GM20000 (cell line): ENCODE data around the gene DRD4.
"Not testable (repeated sequence)": the region's sequence is repeated elsewhere in the genome, so short reads cannot be mapped to it uniquely, and the experiment has no call there.

Source experiments
- DNase-seq: peaks from one replicate; pipeline ENCODE4 v3.0.0; 2012; ENCODE audit warnings: low spot score
- TF ChIP-seq, protein P1 (sequence below): IDR thresholded peaks from 2 replicates; pipeline ENCODE4 v1.5.1; 2012; ENCODE audit warnings: mild to moderate bottlenecking, control low read depth; ENCODE audit errors: extremely low read depth, missing control alignments

The DRD4 gene

GRCh38 chr11:640021-640706 is 3.1 kb downstream of the DRD4 start:
- DNase-seq = no peak
- TF ChIP-seq, protein P1, sequence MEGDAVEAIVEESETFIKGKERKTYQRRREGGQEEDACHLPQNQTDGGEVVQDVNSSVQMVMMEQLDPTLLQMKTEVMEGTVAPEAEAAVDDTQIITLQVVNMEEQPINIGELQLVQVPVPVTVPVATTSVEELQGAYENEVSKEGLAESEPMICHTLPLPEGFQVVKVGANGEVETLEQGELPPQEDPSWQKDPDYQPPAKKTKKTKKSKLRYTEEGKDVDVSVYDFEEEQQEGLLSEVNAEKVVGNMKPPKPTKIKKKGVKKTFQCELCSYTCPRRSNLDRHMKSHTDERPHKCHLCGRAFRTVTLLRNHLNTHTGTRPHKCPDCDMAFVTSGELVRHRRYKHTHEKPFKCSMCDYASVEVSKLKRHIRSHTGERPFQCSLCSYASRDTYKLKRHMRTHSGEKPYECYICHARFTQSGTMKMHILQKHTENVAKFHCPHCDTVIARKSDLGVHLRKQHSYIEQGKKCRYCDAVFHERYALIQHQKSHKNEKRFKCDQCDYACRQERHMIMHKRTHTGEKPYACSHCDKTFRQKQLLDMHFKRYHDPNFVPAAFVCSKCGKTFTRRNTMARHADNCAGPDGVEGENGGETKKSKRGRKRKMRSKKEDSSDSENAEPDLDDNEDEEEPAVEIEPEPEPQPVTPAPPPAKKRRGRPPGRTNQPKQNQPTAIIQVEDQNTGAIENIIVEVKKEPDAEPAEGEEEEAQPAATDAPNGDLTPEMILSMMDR = no peak

DNA sequence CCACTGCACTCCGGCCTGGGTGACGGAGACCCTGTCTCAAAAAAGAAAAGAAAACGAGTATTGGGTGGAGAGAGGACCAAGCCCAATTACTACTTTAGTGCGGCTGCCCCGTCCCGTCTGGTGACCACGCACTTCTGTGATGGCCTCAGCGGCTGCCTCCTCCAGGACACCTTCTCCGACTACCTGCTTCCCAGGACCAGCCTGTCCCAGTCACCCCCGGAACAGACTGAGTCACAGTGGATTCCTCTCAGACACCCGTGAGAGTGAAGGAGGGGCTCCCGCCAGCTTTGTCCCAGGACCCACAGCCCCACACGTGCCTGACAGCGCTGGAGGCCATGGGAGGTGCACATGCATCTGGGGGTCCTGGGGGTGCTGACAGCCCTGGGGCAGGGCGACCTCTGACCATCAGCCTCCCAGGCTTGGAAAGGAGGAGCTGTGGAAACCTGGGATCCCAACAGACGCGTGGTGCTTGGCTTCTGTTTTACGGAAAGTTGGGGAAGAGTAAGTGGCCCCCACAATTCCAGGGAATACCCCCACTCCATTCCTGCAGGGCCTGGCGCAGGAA is 4.8 kb downstream of the DRD4 start:
- TF ChIP-seq, protein P1 = no peak
- no peak for DNase-seq

DNA sequence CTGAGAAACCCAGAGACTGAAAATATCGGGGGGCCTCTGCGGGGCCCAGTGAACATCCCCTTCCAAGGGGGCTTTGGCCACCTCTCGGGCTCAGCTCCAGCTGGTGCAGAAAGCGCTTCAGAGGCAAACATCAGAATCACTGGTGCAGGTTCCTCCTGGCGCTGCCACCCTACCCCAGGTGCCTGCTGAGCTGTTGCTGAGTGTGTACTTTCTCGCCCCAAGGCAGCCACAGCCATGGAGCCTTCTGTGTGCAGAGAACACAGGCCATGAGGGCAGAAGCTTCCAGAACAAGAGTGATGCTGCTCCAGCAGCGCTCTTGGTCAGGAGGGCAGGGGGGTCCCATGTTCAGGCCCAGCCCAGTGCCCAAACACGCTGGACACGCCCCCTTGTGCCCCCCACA is 6.3 kb downstream of the DRD4 start:
- DNase-seq = no peak
- TF ChIP-seq, protein P1 = no peak

DNA sequence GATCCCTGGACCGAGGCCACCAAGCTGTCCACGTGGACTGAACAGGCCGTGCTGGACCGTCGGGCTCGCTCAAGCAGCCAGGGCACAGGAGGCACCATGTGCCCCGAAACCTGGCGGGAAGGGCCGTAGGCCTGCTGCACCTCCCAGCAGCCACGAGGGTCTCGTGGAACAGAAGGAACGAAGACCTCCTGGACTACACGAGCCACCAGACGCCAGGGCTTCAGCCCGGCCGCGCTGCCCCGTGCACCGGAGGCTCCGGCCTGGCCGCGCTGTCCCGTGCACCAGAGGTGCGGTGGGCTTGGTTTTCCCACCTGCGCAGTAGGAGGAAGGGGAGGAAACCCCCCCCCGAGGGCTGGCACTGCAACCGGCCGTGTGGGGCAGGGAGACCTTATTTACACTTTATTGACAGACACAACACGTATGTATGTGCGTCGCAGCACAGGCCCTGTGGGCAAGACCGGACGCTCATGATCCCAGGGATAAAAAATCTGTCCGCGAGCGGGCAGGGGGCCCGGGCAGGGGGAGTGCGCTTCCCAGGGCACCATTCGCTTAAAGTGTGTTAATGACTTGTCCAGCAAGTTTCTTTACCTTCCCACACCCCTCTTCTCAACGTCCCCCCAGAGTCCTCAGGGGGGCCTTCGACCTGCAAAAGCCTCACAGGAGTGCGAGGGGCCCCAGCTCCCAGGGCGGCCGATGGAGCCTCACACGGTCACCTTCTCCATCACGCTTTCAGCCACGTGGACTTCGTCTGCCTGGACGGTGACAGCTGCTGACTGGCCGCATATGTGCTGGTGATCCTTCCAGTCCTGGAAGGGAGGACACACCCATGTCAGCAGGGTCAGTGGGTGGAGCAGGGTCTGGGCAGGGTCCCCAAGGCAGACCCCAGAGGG is 7.0 kb downstream of the DRD4 start:
- TF ChIP-seq, protein P1 = no peak
- no peak for DNase-seq

GRCh38 chr11:645536-645935 is 8.5 kb downstream of the DRD4 start:
- TF ChIP-seq, protein P1 = no peak
- no peak for DNase-seq

DNA sequence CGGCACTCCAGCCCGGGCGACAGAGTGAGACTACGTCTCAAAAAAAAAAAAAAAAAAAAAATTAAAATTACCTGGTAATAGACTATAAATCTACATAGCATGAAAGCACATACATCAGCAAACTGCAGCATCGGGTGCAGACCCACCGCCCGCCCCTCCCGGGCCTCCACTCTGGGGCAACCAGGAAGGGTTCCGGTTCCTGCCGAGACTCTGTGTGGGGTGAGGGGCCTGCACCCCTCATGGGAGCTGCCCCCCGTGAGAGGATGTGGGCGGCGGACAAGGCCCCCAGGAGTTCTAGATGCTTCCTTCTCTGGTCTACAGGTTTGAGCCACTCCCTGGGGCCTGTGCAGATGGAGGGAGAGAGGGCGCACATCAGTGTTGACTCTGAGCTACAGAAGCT is 9.1 kb downstream of the DRD4 start:
- DNase-seq = peak; percentile 33

GRCh38 chr11:647672-648158 is 10.6 kb downstream of the DRD4 start:
- not testable (repeated sequence) for DNase-seq

More for the DNA sequence above, 9.1 kb downstream of the DRD4 start:
- TF ChIP-seq, protein P1 = no peak
